Testis (tissue), 3 donors: ENCODE data around the gene ACACB. TPM values are rescaled to one million over a fixed set of nuclear protein-coding genes. Genes with fewer than 3 reads are reported as not detected.

ENCODE experiments used
- DNase-seq: peaks from one replicate; pipeline ENCODE4 v3.0.0-alpha.2; 2019
- H3K27ac ChIP-seq, 2 donors: fragments of 200-600 bp; sonication (generic); one replicate each; pipeline ENCODE4 v1.5.1; 2019
- H3K27me3 ChIP-seq: fragments of 200-600 bp; sonication (generic); one replicate; pipeline ENCODE4 v1.5.1; 2019
- H3K36me3 ChIP-seq: fragments of 200-600 bp; sonication (generic); one replicate; pipeline ENCODE4 v1.5.1; 2017; ENCODE audit warnings: low read depth; ENCODE audit errors: missing control alignments
- H3K4me1 ChIP-seq: fragments of 200-600 bp; sonication (generic); one replicate; pipeline ENCODE4 v1.5.1; 2019
- H3K4me3 ChIP-seq, 2 donors: fragments of 200-600 bp; sonication (generic); one replicate each; pipeline ENCODE4 v1.5.1; 2017 to 2019
- H3K9me3 ChIP-seq: fragments of 200-600 bp; sonication (generic); one replicate; pipeline ENCODE4 v1.5.1; 2017
- POLR2A ChIP-seq: fragments of 450-650 bp; IDR thresholded peaks from one replicate; pipeline ENCODE4 v1.6.1; 2017; ENCODE audit warnings: antibody characterized with exemption, mild to moderate bottlenecking, moderate library complexity
- WGBS, 2 donors: methylation state at CpG; one replicate each; pipeline ENCODE4 v1.1.5; 2018; 5-methylcytosine and 5-hydroxymethylcytosine counted together
- intact Hi-C: fragments of 100-400 bp; cut with DNase I; formaldehyde crosslinking; loops from one replicate; pipeline ENCODE4 v1.15.1; 2023; ENCODE audit warnings: low total_unique reads
- polyA plus RNA-seq: library from polyadenylated mRNA; stranded (reverse); fragments of 350-450 nt; fragmentation: Illumina TruSeq; extraction: RNeasy Lipid Tissue Mini Kit (QIAGEN cat#74804); gene quantifications from one replicate; pipeline ENCODE4 v1.2.3, GENCODE V29; 2014; ENCODE audit warnings: low read depth, low replicate concordance; ENCODE audit not compliant: insufficient read depth
- total RNA-seq, 2 donors: library from RNA; depleted of rRNA; stranded (reverse); fragments of >200 nt; gene quantifications; one replicate each; pipeline ENCODE4 v1.2.3, GENCODE V29; 2016
- TF ChIP-seq, protein P1 (sequence below), 3 experiments: fragments of 450-650 bp in 2 of 3; fragments of 200-600 bp in 1 of 3; sonication (generic) in 1 of 3; IDR thresholded peaks; one replicate each; pipeline ENCODE4 v1.5.1; 2016 to 2019; ENCODE audit warnings: antibody characterized with exemption in 3 of 3, mild to moderate bottlenecking in 2 of 3, moderate library complexity in 1 of 3

The ACACB gene
- total and polyA plus RNA-seq, 3 donors from 2014 or later = 25.5 to 96.8 (median 61.6) TPM

DNA sequence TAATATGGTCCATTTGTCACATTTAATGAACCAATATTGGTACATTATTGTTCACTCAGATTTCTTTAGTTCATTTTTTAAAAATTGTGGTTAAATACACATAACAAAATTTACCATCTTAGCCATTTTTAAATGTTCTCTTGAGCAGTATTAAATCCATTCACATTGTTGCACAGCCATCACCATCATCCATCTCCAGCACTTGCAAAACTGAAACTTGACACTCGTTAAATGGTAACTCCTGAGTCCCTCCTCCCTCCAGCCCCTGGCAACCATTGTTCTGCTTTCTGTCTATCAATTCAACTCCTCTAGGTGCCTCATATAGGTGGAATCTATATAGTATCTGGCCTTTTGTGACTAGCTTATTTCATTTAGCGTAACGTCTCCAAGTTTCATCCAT is 86.4 kb downstream of the ACACB start:
- TF ChIP-seq, protein P1, sequence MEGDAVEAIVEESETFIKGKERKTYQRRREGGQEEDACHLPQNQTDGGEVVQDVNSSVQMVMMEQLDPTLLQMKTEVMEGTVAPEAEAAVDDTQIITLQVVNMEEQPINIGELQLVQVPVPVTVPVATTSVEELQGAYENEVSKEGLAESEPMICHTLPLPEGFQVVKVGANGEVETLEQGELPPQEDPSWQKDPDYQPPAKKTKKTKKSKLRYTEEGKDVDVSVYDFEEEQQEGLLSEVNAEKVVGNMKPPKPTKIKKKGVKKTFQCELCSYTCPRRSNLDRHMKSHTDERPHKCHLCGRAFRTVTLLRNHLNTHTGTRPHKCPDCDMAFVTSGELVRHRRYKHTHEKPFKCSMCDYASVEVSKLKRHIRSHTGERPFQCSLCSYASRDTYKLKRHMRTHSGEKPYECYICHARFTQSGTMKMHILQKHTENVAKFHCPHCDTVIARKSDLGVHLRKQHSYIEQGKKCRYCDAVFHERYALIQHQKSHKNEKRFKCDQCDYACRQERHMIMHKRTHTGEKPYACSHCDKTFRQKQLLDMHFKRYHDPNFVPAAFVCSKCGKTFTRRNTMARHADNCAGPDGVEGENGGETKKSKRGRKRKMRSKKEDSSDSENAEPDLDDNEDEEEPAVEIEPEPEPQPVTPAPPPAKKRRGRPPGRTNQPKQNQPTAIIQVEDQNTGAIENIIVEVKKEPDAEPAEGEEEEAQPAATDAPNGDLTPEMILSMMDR (IDR thresholded peaks at IDR 0.05) = no peak
- no peak for TF ChIP-seq POLR2A
- H3K4me3 ChIP-seq = no peak overlapping the region
- 87 to 92% methylated on average over 3 of the region's 3 CpGs for WGBS, 2 donors
- H3K9me3 ChIP-seq = no peaks in the 10 kb centered on the region
- no peaks in the 10 kb centered on the region for H3K4me1 ChIP-seq
- no peaks in the 10 kb centered on the region for H3K36me3 ChIP-seq
- H3K27ac ChIP-seq = no peak overlapping the region
- intact Hi-C loops = no loop called here
- no peaks in the 10 kb centered on the region for H3K27me3 ChIP-seq
- DNase-seq = no peak

DNA sequence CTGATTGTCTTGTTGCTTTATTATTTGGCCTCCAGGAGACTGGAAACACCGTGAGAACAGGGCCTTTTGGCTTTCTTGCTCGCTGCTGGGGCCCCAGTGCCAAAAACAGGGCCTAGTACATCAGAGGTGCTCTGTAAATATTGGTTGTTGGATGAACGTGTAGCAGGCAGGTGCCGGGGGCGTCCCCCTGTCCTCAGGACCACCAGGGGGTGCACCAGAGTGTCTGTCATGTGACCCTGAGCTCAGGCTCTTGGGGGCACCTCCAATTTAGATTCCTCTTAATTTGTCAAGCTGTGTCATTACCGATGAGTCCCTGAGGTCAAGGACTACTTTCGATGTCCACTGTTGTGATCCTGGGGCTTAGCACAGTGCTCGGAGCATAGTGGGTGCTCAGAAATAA is 87.1 kb downstream of the ACACB start:
- no peaks in the 10 kb centered on the region for H3K4me1 ChIP-seq
- DNase-seq = no peak
- WGBS, 2 donors = 88 to 91% methylated on average over 6 to 8 of the region's 8 CpGs
- H3K4me3 ChIP-seq = no peak overlapping the region
- H3K36me3 ChIP-seq = no peaks in the 10 kb centered on the region
- no peaks in the 10 kb centered on the region for H3K27me3 ChIP-seq
- no peak overlapping the region for H3K27ac ChIP-seq
- TF ChIP-seq, protein P1 (IDR thresholded peaks at IDR 0.05) = no peak
- TF ChIP-seq POLR2A = no peak
- intact Hi-C loops = no loop called here
- no peaks in the 10 kb centered on the region for H3K9me3 ChIP-seq

DNA sequence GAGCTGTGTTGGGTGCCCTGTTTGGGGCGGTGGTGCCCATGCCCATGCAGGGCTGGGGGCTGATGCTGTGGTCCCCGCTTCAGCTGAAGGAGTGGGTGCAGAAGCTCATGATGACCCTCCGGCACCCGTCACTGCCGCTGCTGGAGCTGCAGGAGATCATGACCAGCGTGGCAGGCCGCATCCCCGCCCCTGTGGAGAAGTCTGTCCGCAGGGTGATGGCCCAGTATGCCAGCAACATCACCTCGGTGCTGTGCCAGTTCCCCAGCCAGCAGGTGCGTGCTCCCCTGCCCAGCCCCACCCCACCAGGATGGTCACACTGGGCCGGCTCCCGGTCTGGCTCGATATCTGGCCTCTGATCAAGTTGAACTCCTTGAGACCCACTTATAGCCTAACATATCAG is 92.7 kb downstream of the ACACB start:
- Histone ChIP-seq H3K27me3 (no peaks in the 10 kb centered on the region), H3K9me3 (no peaks in the 10 kb centered on the region), H3K27ac (no peak overlapping the region), H3K4me1 (no peaks in the 10 kb centered on the region), H3K36me3 (no peaks in the 10 kb centered on the region), H3K4me3 (no peak overlapping the region)
- 86 to 94% methylated on average over 10 to 14 of the region's 14 CpGs for WGBS, 2 donors
- intact Hi-C loops = no loop called here
- TF ChIP-seq, protein P1 (IDR thresholded peaks at IDR 0.05) = no peak
- no peak for TF ChIP-seq POLR2A
- no peak for DNase-seq

DNA sequence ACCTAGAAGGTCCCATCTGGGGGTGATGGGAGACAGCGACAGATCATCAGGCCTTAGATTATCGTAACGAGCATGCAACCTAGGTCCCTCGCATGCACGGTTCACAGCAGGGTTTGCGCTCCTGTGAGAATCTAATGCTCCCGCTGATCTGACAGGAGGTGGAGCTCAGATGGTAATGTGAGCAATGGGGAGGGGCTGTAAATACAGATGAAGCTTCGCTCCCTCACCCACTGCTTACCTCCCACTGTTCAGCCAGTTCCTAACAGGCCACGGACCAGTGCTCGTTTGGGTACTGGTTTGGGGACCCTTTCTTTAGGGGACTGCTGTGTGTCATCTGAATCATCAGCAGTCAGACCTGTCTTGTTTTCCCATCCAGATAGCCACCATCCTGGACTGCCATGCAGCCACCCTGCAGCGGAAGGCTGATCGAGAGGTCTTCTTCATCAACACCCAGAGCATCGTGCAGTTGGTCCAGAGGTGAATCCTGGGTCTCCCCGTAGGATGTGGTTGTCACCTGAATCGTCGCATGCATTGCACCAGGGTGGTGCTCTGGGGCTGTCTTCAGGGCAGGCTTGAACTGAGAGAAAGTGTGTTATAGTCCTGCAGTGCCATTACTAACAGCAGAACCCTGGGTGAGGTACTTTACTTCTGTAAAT is 96.2 kb downstream of the ACACB start:
- Histone ChIP-seq H3K4me3 (no peak overlapping the region), H3K4me1 (no peaks in the 10 kb centered on the region), H3K27me3 (no peaks in the 10 kb centered on the region), H3K36me3 (no peaks in the 10 kb centered on the region), H3K9me3 (no peaks in the 10 kb centered on the region), H3K27ac (no peak overlapping the region)
- 93 to 94% methylated on average over 14 to 16 of the region's 16 CpGs for WGBS, 2 donors
- no peak for DNase-seq
- TF ChIP-seq POLR2A = no peak
- TF ChIP-seq, protein P1 (IDR thresholded peaks at IDR 0.05) = no peak
- intact Hi-C loops = no loop called here

DNA sequence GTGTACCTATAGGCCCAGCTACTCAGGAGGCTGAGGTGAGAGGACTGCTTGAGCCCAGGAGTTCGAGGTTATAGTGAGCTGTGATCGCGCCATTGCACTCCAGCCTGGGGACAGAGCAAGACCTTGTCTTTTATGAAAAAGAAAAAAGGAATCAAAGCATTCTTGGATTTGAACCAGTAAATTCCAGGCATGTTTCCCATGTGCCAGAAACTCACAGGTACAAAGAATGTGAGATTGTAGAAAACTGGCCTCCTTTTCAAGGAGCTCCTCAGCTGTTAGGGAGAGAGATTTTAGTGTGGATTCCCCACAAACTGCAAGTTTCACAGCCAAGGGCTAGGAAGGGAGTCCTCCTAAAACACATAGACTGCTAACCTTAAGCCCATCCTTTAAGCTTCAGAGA is 97.7 kb downstream of the ACACB start:
- Histone ChIP-seq H3K27me3 (no peaks in the 10 kb centered on the region), H3K4me3 (no peak overlapping the region), H3K36me3 (no peaks in the 10 kb centered on the region), H3K27ac (no peak overlapping the region), H3K9me3 (no peaks in the 10 kb centered on the region), H3K4me1 (no peaks in the 10 kb centered on the region)
- DNase-seq = no peak
- intact Hi-C loops = no loop called here
- 87 to 88% methylated on average over 3 of the region's 3 CpGs for WGBS, 2 donors
- TF ChIP-seq, protein P1 (IDR thresholded peaks at IDR 0.05) = no peak
- TF ChIP-seq POLR2A = no peak
